Thyroid gland (tissue), 4 donors: ENCODE data around the gene EXOC3L4.

Experiments
- CTCF ChIP-seq, 6 experiments: fragments of 200-600 bp in 3 of 6; fragments of 450-650 bp in 3 of 6; sonication (generic) in 3 of 6; IDR thresholded peaks; one replicate each; pipeline ENCODE4 v1.5.1; 2016 to 2019; ENCODE audit warnings: antibody characterized with exemption in 6 of 6, mild to moderate bottlenecking in 2 of 6, inconsistent platforms in 1 of 6, moderate library complexity in 1 of 6
- POLR2A ChIP-seq, 2 donors: fragments of 450-650 bp; IDR thresholded peaks; one replicate each; pipeline ENCODE4 v1.6.1; 2017; ENCODE audit warnings: antibody characterized with exemption in 2 of 2, mild to moderate bottlenecking in 2 of 2, moderate library complexity in 1 of 2

DNA sequence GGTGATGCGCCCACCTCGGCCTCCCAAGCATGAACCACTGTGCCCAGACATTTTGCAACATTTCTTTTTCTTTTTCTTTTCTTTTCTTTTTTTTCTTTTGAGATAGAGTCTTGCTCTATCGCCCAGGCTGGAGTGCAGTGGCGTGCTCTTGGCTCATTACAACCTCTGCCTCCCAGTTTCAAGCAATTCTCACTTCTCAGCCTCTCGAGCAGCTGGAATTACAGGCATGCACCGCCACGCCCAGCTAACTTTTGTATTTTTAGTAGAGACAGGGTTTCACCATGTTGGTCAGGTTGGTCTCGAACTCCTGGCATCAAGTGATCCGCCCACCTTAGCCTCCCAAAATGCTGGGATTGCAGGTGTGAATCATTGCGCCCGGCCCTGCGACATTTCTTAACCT is 29.5 kb upstream of the EXOC3L4 start:
- no peak for TF ChIP-seq POLR2A (IDR thresholded peaks at IDR 0.05)
- TF ChIP-seq CTCF (IDR thresholded peaks at IDR 0.05), result no peak
